ENCODE measurements around the gene PAPOLA.

- no peak for TF ChIP-seq POLR2A (IDR thresholded peaks at IDR 0.05)
- TF ChIP-seq, protein P1, sequence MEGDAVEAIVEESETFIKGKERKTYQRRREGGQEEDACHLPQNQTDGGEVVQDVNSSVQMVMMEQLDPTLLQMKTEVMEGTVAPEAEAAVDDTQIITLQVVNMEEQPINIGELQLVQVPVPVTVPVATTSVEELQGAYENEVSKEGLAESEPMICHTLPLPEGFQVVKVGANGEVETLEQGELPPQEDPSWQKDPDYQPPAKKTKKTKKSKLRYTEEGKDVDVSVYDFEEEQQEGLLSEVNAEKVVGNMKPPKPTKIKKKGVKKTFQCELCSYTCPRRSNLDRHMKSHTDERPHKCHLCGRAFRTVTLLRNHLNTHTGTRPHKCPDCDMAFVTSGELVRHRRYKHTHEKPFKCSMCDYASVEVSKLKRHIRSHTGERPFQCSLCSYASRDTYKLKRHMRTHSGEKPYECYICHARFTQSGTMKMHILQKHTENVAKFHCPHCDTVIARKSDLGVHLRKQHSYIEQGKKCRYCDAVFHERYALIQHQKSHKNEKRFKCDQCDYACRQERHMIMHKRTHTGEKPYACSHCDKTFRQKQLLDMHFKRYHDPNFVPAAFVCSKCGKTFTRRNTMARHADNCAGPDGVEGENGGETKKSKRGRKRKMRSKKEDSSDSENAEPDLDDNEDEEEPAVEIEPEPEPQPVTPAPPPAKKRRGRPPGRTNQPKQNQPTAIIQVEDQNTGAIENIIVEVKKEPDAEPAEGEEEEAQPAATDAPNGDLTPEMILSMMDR (IDR thresholded peaks at IDR 0.05) = no peak
Measured at GRCh38 chr14:96559571-96559970, 57.4 kb downstream of the PAPOLA start.

Data from Peyer's patch (tissue), 4 donors.